Measurements from ENCODE around the gene MED12L. TPM values are rescaled to one million over a fixed set of nuclear protein-coding genes. Genes with fewer than 3 reads are reported as not detected.

MED12L gene
- total RNA-seq, 1 experiment from 2014 or later = 6.4 TPM

- TF ChIP-seq EZH2phosphoT487 (IDR thresholded peaks at IDR 0.05; ENCODE audit: borderline replicate concordance) (no peak), ZNF274 (IDR thresholded peaks at IDR 0.05; ENCODE audit: low read depth, low read length) (no peak), TCF7L2 (IDR thresholded peaks at IDR 0.05; ENCODE audit: borderline replicate concordance, extremely low read depth, insufficient read depth, insufficient read length) (no peak), RAD21 (IDR thresholded peaks at IDR 0.05; ENCODE audit: low read depth) (no peak), POLR2AphosphoS5 (IDR thresholded peaks at IDR 0.05; ENCODE audit: low read depth, low read length) (no peak), YY1 (IDR thresholded peaks at IDR 0.05; ENCODE audit: extremely low read depth, insufficient replicate concordance, low read depth, low read length) (no peak), SP1 (IDR thresholded peaks at IDR 0.05; ENCODE audit: low read depth) (no peak)
Observed at GRCh38 chr3:151182349-151183079, 97.0 kb downstream of the MED12L start (continued).

DNA sequence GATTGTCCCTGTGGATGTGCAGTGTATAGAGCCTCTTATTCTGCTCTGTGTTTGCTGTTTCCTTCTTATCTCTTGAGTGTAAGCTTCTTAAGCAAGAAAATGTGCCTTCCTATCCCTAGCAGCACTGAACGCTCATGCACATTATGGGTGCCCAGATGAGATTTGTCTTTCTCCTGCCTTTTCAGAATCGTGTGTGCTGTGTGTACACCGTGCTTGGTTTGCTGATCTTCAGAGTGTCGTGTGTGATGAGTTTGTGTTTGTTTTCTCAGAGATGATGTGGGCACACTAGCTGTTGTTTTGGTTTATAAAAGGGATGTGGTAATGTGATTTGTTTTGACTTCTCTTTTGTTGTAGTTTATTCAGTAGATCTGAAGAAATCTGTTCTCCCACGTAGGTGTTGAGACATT lies 97.8 kb downstream of the MED12L start:
- Histone ChIP-seq H3K4me1 (ENCODE audit: control insufficient read depth in 1 of 2, insufficient read depth in 2 of 2, low read length in 2 of 2) (peaks cover 0 to 2% of the 10 kb centered on the region in 2 experiments; a peak in 1 of 4 replicates), H3K9me3 (ENCODE audit: control insufficient read depth in 1 of 2, insufficient read depth in 1 of 2, low read depth in 1 of 2, low read length in 2 of 2) (no peaks in the 10 kb centered on the region), H3K36me3 (ENCODE audit: control insufficient read depth in 1 of 2, insufficient read depth in 2 of 2, low read length in 2 of 2) (no peaks in the 10 kb centered on the region), H3K27ac (ENCODE audit: low read depth, low read length) (no peak overlapping the region), H3K27me3 (ENCODE audit: insufficient read depth, low read length) (no peaks in the 10 kb centered on the region), H3K9ac (ENCODE audit: low read length) (no peak overlapping the region), H3K79me2 (ENCODE audit: insufficient read depth, low read length) (no peaks in the 10 kb centered on the region), H2AFZ (ENCODE audit: low read depth, low read length, poor library complexity, severe bottlenecking) (no peak overlapping the region), H4K20me1 (ENCODE audit: insufficient read depth) (no peaks in the 10 kb centered on the region), H3K4me2 (ENCODE audit: low read length) (no peak overlapping the region), H3K9me2 (ENCODE audit: insufficient read depth) (no peaks in the 10 kb centered on the region), H3K4me3 (replicated peaks in 1 of 2; ENCODE audit: low read depth in 1 of 2, low read length in 2 of 2) (no peak overlapping the region)
- CTCF ChIA-PET = no interaction called here
- RAD21 ChIA-PET (ENCODE audit: low non-redundant PET in 1 of 2, low total read pairs in 2 of 2, uncharacterized antibody in 2 of 2, unreplicated experiment in 2 of 2) = no interaction called here
- POLR2A ChIA-PET = no interaction called here
- TF ChIP-seq EGR1 (IDR thresholded peaks at IDR 0.05; ENCODE audit: low read depth) = no peak
- TF ChIP-seq YY1 (IDR thresholded peaks at IDR 0.05; ENCODE audit: extremely low read depth, insufficient replicate concordance, low read depth, low read length) = no peak
- ATAC-seq (no peak), DNase-seq (ENCODE audit: low read depth, low spot score) (no peak)
- intact Hi-C loops (cut with micrococcal nuclease) = no loop called here
- BruUV-seq (replicated peaks) = no TSS peak
